Measurements from ENCODE around the gene ANKRD24.
A peak's percentile ranks its signal among the peaks of the same experiment; 100 is the strongest.
"Not testable (repeated sequence)": the region's sequence is repeated elsewhere in the genome, so short reads cannot be mapped to it uniquely, and the experiment has no call there.

Gene ANKRD24

GRCh38 chr19:4174213-4174894 is 8.1 kb upstream of the ANKRD24 start:
- DNase-seq: no peak

- no peak for DNase-seq
These were observed 7.4 kb upstream of the ANKRD24 start for GRCh38 chr19:4174895-4175668.

GRCh38 chr19:4175669-4175931 is 6.9 kb upstream of the ANKRD24 start:
- DNase-seq: no peak

- no peak for DNase-seq
These were observed 5.3 kb upstream of the ANKRD24 start for GRCh38 chr19:4177146-4177545.

- DNase-seq: no peak
These were observed 3.5 kb upstream of the ANKRD24 start for GRCh38 chr19:4178990-4179389.

- no peak for DNase-seq
These were observed 1.4 kb upstream of the ANKRD24 start for GRCh38 chr19:4181053-4181508.

GRCh38 chr19:4183967-4184717 is 1.7 kb downstream of the ANKRD24 start:
- no peak for DNase-seq

GRCh38 chr19:4184718-4185352 is 2.3 kb downstream of the ANKRD24 start:
- DNase-seq: no peak

- no peak for DNase-seq
These were observed 3.1 kb downstream of the ANKRD24 start for GRCh38 chr19:4185413-4186086.

GRCh38 chr19:4186087-4186993 is 3.9 kb downstream of the ANKRD24 start:
- peak; percentile 38 for DNase-seq

GRCh38 chr19:4187313-4188122 is 5.0 kb downstream of the ANKRD24 start:
- no peak for DNase-seq

GRCh38 chr19:4189641-4190040 is 7.2 kb downstream of the ANKRD24 start:
- no peak for DNase-seq

GRCh38 chr19:4192537-4192936 is 10.0 kb downstream of the ANKRD24 start:
- DNase-seq: not testable (repeated sequence)

GRCh38 chr19:4194353-4194752 is 11.9 kb downstream of the ANKRD24 start:
- no peak for DNase-seq

- no peak for DNase-seq
These were observed 13.5 kb downstream of the ANKRD24 start for GRCh38 chr19:4196009-4196408.

- DNase-seq: no peak
These were observed 14.2 kb downstream of the ANKRD24 start for GRCh38 chr19:4196587-4197148.

GRCh38 chr19:4197228-4197624 is 14.7 kb downstream of the ANKRD24 start:
- DNase-seq: no peak

- no peak for DNase-seq
These were observed 15.4 kb downstream of the ANKRD24 start for GRCh38 chr19:4197625-4198466.

- DNase-seq: no peak
These were observed 16.1 kb downstream of the ANKRD24 start for GRCh38 chr19:4198467-4199126.

All from KG1 (cell line).